HG02571 (cell line): Measurements from ENCODE around the gene DOCK6.
"Not testable (repeated sequence)": the region's sequence is repeated elsewhere in the genome, so short reads cannot be mapped to it uniquely, and the experiment has no call there.

Source experiments
- ATAC-seq: cut with Tn5 transposase; IDR thresholded peaks from one replicate; pipeline ENCODE4 v1.9.1; 2021; ENCODE audit warnings: mild to moderate bottlenecking, moderate library complexity; ENCODE audit not compliant: unreplicated experiment

DOCK6 gene

DNA sequence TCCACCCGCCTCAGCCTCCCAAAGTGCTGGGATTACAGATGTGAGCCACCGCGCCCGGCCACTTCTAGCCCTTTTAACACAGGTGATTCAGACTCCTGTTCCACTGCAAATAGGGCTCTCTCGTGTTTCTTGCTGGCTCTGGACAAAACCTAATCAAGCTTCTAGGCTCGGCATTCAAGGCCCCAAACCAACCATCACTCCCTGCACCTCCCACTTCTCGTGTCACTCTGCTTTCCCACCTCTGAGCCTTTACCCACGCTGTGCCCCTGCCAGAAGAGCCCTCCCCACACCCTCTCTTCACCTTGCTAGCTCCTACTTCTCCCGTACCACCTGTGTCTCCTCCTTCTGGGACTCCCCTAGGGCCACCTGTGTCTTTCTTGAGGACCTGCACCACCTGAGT lies 84.7 kb downstream of the DOCK6 start:
- no peak for ATAC-seq

DNA sequence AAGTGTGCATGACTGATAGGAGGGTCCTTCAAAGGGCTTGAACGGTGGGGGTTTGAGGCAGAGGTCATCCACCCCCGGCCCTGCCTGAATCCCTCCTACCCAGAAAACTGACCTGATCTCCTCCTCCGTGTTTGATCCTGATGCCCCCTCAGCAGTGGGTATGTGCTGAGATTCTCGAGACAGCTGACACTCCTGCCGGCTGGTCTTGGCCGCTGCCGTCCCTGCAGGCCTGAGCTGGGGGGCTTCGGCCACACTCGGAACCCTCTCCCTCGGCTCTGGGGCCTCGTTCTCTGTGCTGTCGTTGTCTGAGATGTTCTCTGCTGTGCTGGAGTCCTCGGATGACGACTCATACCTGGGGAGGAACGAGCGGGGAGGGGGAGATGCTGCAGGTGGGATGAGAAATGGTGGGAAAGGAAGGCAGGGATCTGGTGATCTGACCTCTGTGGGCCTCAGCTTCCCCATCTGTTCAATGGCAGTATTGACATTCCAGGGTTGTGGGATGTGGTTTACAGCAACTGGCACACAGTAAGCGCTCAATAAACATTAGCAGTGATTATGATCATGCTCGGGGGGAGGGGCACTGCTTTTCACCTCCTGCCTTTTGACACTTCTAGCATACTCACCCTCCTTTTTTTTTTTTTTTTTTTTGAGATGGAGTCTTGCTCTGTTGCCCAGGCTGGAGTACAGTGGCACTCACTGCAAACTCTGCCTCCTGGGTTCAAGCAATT lies 85.7 kb downstream of the DOCK6 start:
- no peak for ATAC-seq

DNA sequence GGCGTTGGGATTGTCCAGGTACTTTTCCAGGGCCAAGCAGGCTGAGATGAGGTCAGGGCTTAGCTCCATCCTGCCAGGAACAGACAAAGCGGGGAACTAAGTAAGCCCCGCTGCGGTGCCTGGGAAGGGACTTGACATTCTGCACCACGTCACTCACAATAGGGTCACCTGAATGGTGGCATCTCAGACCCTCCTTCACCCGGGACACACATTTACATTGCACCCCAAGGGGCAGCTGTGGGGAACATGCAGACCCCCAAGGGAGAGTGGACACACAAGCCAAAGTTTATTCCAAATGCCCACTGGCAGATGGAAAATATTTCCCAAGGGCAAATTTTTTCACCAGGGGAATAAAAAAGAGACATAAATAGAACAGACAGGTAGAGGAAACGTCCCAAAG lies 86.4 kb downstream of the DOCK6 start:
- no peak for ATAC-seq

DNA sequence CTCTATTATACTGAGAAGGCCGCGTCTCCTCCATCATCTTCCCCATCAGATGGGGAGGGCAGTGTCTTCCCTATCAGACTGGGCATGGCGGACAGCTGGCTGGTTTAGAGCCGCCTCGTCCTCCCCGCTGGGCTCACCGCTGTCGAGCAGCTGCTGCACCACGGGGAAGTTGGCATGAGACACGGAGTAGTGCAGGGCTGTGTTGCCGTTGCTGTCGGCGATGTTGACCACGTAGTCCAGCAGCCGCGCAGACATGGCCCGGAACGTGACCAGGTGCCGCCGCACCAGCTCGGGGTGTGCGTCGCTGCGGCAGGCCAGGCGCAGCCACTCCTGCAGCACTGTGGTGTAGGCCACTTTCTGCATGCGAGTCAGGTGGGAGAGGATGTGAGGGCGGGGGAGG lies 88.0 kb downstream of the DOCK6 start:
- ATAC-seq: no peak

DNA sequence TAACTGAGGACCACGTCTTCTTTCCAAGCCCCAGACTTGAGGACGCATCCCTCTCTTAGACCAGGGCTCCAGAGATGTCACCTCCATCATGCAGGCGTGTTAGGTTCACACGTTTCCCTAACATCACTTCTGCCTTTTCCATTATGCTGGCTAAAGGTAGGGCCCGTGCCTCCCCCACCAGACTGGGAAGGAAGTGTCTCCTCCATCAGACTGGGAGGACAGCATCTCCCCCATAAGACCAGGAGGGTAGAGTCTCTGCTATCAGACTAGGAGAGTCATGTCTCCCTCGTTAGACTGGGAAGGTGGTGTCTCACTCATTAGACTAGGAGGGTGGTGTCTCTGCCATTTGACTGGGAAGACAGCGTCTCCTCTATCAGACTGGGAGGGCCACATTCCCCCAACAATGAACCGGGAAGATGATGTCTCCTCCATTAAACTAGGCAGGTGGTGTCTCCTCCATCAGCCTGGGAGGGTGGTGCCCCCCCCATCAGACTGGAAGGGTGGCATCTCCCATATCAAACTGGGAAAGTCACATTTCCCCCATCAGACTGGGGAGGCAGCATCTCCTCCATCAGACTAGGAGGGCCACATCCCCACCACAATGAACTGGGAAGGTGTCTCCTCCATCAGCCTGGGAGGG lies 88.7 kb downstream of the DOCK6 start:
- ATAC-seq: no peak

DNA sequence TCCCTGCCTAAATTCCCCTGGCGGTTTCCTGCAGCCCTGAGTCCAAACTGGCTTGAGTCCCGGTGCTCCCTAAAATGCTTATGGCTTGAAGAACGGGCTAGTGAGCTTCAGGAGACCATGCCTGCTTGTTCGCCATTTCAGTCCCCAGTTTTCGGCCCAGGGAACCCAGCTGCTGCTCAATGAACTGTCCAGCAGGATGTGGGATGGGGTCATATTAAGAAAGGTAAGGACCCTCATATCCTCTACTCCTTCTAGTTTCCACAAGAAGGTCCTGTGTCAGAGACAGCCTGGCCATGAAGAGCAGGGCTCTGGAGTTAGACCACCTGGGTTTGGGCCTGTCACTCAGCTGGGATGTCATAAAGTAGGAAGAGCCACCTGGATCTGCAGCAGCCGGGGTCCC lies 89.7 kb downstream of the DOCK6 start:
- ATAC-seq: no peak

DNA sequence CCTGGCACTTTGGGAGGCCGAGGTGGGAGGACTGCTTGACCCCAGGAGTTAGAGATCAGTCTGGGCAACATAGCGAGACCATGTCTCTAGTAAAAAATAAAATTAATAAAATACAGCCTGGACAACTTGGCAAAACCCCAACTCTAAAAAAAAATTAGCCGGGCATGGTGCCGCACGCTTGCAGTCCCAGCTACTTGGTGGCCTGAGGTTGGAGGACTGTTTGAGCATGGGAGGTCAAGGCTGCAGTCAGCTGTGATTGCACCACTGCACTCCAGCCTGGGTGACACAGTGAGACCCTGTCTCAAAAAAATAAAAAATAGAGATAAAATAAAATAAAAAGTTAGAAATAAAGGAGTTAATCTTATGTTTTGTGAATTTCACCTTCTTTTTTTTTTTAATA lies 91.2 kb downstream of the DOCK6 start:
- ATAC-seq: no peak

DNA sequence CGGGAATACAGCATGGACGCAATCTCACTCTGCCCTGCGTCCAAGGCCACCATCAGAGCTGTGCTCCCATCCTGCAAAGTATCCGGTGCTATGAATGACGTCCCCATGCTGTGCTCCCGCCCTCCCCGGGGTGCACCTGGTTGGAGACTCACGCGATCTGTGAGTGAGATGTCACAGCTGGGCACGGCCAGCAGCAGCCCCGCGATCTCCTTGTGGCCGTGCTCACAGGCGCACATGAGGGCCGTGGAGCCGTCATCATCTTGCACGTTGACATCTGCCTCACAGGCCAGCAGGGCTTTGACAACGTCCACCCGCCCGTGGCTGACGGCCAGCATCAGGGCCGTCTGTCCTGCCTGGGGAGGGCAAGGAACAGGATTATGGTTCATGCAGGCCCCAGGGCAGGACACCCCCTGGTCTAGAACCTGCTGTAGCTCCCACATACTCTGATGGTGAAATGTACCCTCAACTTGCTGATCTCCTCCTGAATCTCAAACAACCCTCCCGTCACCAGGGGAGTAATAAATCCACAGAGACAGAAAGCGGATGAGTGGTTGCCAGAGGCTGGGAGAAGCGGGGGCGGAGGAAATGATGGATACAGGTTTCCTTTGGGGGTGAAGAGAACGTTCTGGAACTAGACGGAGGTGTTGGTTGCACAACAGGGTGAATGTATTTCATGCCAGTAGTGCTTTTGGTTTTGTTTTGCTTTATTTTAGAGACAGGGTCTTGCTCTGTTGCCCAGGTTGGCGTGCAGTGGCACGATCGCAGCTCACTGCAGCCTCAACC lies 92.2 kb downstream of the DOCK6 start:
- ATAC-seq: no peak

DNA sequence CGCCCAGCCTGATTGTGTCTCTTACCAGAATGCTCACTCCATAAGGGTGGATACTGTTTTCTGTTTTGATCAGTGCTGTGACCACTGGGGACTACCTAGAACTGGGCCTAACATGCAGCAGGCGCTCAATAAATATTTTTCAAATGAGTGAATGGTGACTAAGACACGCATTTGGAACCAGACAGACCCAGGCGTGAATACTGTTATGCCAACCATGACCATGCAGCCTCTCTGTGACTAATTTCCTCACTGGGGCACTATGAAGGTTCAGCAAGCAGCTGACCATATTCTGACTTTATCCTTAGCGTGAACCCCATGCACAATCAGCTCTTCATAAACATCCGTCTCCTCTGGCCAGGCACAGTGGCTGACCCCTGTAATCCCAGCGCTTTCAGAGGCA lies 93.8 kb downstream of the DOCK6 start:
- no peak for ATAC-seq

DNA sequence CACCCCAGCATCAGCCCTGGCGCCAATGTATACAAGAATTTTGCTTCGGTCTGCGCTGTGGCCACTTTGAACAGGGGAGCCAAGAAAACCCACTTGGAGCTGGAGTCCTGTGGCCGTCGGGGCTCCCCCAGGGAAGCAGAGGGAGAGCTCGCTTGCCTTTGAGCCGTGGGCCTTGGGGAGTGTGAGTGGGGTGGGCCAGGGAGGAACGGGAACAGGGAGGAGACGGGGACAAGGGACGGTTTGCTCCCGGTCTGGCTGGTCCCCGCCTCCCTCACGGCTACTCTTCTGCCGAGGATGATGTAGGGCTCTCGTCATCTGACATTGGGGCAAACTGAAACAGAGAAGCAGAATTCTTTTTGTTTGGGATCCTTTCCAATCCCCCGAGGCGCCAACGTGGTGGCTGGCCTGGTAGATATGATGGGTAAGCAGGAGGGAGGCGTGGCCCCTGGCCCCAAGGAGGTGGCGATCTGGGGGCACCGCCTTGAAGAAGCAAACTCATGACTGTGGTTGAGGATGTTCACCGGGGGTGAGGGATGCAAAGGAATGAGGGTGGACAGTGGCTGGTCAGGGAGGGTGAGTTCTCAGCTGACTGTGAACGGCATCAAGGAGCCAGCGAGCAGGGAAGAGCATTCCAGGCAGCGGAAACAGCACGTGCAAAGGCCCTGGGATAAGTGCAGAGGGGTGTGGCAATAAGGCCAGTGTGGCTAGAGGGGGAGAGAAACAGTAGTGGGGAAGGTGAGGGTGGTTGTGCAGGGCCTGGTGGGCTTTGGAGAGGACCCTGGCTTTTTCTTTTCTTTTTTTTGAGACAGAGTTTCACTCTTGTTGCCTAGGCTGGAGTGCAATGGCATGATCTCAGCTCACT lies 95.8 kb downstream of the DOCK6 start:
- no peak for ATAC-seq

DNA sequence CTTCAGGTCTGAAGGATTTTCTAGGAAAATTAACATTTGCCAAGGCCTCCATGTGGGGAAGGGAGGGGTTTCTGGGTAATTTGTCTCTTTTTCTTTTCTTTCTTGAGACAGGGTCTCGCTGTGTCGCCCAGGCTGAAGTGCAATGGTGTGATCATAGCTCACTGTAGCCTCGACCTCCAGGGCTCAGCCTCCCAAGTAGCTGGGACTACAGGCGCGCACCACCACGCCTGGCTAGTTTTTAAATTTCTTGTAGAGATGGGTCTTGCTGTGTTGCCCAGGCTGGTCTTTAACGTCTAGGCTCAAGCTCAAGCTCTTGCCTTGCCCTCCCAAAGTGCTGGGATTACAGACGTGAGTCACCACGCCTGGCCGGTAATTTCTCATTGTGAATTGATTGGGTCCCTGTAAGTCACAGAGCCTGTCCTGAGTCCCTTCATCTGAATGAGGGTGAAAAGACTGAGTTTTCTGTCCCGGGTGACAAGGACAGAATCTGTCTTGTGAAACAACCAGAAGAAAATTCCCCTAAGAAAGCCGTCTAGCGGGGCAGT lies 96.8 kb downstream of the DOCK6 start:
- ATAC-seq: no peak

DNA sequence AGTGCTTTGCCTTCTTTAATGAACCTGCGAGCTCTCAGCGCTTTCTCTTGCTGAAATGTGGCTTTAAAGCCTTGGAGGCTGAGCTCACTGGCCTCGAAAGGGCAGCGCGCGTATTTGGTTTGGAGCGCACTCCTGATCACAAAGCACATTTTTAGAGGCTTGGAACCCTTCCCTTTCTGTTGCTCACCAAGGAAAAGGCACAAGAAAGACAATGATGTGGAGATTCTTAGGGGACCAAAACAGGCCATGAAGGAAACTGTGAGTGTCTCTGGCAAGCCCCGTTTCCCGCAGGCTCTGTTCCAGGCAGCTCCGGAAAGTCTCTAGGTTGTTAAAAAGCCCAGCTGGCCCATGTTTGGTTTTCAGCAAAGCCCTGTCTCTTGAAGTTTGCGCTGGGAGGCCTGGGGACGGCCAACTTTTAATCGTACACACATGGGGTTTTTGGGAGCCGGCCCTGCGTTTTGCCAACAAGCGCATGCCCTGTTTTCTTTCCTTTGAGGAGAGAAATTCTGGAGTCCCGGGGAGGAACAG lies 97.4 kb downstream of the DOCK6 start:
- ATAC-seq: no peak

DNA sequence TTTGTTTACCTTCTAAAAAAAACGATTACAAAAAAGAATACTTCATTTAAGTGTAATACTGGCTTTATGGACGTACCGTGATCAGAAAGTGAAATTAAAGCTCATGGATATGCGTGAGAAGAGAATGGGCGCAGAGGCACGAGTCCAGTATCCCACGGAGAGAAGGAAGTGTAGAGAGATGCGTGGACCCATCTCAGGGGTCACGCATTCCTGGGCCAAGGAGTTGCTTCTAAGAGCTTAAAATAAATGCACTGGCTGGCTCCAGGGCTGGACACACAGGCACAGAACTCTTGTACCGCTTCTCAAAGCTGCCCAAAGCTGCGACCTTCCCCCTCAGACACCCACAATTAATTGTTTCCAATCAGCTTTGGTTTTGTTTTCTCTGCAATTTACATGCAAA lies 98.0 kb downstream of the DOCK6 start:
- no peak for ATAC-seq

DNA sequence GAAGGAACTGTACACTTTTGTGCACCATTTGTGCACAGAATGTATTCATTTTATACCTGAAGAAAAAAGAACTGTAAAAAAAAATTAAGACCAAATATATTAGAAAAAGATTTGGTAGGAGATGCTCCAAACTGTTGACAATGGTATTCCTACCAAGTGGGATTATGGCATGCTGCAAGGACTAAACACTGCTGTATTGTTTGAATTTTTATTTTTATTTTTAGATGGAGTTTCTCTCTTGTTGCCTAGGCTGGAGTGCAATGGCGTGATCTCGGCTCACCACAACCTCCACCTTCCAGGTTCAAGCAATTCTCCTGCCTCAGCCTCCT lies 101.9 kb downstream of the DOCK6 start:
- ATAC-seq: not testable (repeated sequence)

DNA sequence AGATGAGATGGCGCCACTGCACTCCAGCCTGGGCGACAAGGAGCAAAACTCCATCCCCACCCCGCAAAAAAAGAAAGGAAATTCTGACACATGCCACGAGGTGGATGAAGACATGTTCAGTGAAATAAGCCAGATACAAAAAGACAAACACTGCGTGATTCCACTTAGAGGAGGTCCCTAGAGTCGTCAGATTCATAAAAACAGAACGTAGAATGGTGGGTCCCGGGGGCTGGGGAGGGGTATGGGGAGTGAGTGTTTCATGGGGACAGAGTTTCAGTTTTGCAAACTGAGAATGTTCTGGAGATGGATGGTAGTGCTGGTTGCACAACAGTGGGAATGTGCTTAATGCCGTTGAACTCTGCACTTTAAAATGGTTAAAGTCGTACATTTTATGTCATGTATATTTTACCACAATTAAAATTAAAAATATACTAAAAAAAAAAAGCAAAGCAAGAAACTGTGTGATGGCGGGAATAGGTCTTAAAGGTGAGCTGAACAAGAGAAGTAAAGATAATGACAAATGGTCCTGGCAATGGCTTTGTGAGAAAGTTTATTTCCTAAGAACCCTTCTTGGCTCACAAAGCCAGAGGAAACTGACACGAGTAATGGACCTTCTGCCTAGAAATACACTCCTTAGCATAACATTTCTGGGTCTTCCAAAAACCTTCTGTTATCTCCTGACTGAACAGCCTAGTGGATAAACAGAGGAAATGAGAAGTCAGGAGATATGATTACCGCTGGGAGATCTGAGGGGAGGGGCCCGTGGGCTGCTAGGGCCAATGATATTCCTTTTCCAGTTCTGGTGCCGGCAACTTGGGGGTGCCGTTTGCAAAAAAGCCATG lies 102.5 kb downstream of the DOCK6 start:
- ATAC-seq: no peak

DNA sequence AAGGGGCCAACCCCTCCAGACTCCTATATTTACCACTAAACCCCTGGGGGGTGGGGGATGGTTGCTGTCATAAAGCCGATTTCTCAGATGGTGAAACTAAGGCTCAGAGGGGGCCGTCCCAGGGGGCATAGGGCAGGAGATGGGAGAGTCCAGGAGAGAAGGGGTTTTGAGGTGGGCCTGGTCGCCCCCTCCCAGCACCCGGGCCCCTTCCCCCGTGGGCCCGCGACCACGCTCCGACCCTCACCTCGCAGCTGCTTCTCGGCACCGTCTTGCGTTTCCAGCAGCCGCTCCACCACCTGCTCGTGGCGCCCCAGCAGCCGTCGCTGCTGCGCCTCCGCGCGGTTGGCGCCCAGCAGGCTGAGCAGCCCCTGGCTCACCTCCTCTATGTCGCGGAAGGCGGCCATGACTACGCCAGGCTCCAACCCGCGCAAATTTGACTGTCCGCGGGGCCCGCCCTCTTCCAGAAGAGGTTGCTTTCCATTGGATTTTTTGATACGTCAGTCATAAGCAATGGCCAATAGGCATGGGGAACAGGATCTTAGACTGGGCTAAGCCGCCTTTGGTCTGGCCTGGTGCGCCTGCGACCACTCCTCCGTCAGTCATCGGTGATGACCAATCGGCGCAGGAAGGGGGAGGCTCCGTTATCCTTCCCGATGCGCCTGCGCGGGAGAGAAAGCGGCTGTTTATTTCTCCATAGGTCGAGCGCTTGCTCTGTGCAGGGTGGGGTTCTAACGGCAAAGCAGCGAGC lies 106.8 kb downstream of the DOCK6 start, which contains the start of gene SPC24:
SPC24 (minus strand) TSS at position 410 of the 748 bp plus-strand sequence; CDS start at position 404, 6 bp downstream.
- peak; percentile 95 for ATAC-seq

DNA sequence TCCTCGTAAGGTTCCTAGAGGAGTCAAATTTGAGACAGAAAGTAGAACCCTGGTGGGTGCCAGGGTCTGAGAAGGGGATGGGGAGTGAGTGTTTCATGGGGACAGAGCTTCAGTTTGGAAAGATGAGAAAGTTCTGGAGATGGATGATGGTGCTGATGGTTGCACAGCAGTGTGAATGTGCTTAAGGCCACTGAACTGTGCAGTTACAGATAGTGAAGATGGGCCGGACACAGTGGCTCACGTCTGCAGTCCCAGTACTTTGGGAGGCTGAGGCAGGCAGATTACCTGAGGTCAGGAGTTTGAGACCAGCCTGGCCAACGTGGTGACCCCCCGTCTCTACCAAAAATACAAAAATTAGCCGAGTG lies 107.7 kb downstream of the DOCK6 start:
- ATAC-seq: no peak

DNA sequence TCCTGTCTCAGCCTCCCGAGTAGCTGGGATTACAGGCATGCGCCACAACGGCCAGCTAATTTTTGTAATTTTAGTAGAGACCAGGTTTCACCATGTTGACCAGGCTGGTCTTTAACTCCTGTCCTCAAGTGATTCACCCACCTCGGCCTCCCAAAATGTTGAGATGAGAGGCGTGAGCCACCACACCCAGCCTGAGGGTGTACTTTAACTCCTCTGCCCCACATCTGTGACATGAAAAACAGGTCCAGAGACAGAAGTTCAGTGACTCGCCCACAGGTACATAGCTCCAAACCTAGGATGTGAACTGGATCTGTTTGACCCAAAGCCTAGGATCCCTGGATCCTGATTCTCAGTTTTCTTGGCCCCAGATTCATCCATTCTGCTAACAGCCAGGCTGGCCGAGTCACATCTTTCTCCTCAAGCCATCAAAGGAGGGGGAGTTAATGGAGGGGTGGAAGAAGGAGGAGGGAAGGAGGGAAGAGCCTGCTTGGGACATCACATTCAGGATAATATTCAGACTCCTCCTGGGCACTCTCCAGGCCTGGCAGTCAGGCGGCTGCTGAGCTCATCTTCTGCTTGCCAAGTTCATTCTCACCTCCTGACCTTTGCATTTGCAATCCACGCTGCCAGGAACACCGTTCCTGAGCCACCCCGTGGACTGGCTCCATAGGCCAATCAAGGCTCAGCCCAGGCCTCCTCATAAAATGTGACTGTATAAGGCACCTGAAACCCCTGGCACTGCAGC lies 109.8 kb downstream of the DOCK6 start:
- ATAC-seq: no peak
